Transverse colon (tissue), 4 donors: Measurements from ENCODE around the gene CLSTN2. TPM values are rescaled to one million over a fixed set of nuclear protein-coding genes. Genes with fewer than 3 reads are reported as not detected.

Experiments used
- DNase-seq: peaks from one replicate; pipeline ENCODE4 v3.0.0-alpha.2; 2019
- H3K27ac ChIP-seq, 4 donors: fragments of 200-600 bp; sonication (generic); 2 replicates each; pipeline ENCODE4 v1.5.1; 2016 to 2018; ENCODE audit warnings: inconsistent platforms in 4 of 4
- H3K27me3 ChIP-seq: fragments of 200-600 bp; sonication (generic); 2 replicates; pipeline ENCODE4 v1.5.1; 2017; ENCODE audit warnings: inconsistent platforms
- H3K36me3 ChIP-seq, 4 donors: fragments of 200-600 bp; sonication (generic); 2 replicates each; pipeline ENCODE4 v1.5.1; 2017 to 2019; ENCODE audit warnings: inconsistent platforms in 4 of 4
- H3K4me1 ChIP-seq, 4 donors: fragments of 200-600 bp; sonication (generic); 2 replicates each; pipeline ENCODE4 v1.5.1; 2017 to 2020; ENCODE audit warnings: inconsistent platforms in 4 of 4
- H3K4me3 ChIP-seq, 4 donors: fragments of 200-600 bp; sonication (generic); 1 replicate in 1 of 4; 2 replicates in 3 of 4; pipeline versions ENCODE4 v1.5.1 to v1.6.1; 2017 to 2019; ENCODE audit warnings: inconsistent platforms in 4 of 4
- H3K9me3 ChIP-seq, 2 donors: fragments of 200-600 bp; sonication (generic); 2 replicates each; pipeline ENCODE4 v1.5.1; 2017 to 2019; ENCODE audit warnings: inconsistent platforms in 2 of 2
- CTCF ChIP-seq, 5 experiments: fragments of 200-600 bp in 3 of 5; fragments of 450-650 bp in 2 of 5; sonication (generic) in 3 of 5; IDR thresholded peaks; 1 replicate in 2 of 5; 2 replicates in 3 of 5; pipeline ENCODE4 v1.5.1; 2016 to 2017; ENCODE audit warnings: antibody characterized with exemption in 5 of 5, inconsistent platforms in 3 of 5, mild to moderate bottlenecking in 2 of 5, moderate library complexity in 1 of 5
- EP300 ChIP-seq: sonication (generic); formaldehyde crosslinking; IDR thresholded peaks from one replicate; pipeline ENCODE4 v1.6.1; 2017; ENCODE audit warnings: antibody characterized with exemption, low read depth
- POLR2A ChIP-seq: fragments of 450-650 bp; IDR thresholded peaks from one replicate; pipeline ENCODE4 v1.6.1; 2016; ENCODE audit warnings: antibody characterized with exemption, mild to moderate bottlenecking, moderate library complexity
- POLR2AphosphoS5 ChIP-seq, 3 donors: sonication (generic); formaldehyde crosslinking; IDR thresholded peaks; one replicate each; pipeline ENCODE4 v1.6.1; 2016; ENCODE audit warnings: antibody characterized with exemption in 3 of 3
- WGBS, 2 donors: methylation state at CpG; one replicate each; pipeline ENCODE4 v1.1.5; 2018; ENCODE audit warnings: low coverage in 1 of 2; 5-methylcytosine and 5-hydroxymethylcytosine counted together
- in situ Hi-C, 4 donors: fragments of 200-750 bp; cut with MboI; loops; one replicate each; pipeline versions ENCODE4 v1.15.0 to v1.15.1; 2017; ENCODE audit warnings: low sequenced_read_pairs in 3 of 4, low pct_ligation_motif_present in 1 of 4, low pct_unique_long_range_greater_than_20kb in 1 of 4
- intact Hi-C: fragments of 100-400 bp; cut with DNase I; formaldehyde crosslinking; loops from one replicate; pipeline ENCODE4 v1.15.1; 2023; ENCODE audit warnings: low total_unique reads
- total RNA-seq, 4 donors: library from RNA; depleted of rRNA; stranded (reverse); fragments of >200 nt; gene quantifications; one replicate each; pipeline ENCODE4 v1.1.0, GENCODE V29; 2016

CLSTN2 gene
- total RNA-seq, 4 donors from 2014 or later, result 0.60 to 9.0 (median 2.2) TPM

GRCh38 chr3:140311428-140311827 lies 376.4 kb downstream of the CLSTN2 start:
- Histone ChIP-seq H3K9me3 (no peaks in the 10 kb centered on the region), H3K4me3 (no peak overlapping the region), H3K27me3 (no peaks in the 10 kb centered on the region), H3K36me3 (no peaks in the 10 kb centered on the region), H3K27ac (no peak overlapping the region), H3K4me1 (no peaks in the 10 kb centered on the region)
- in situ Hi-C loops, result no loop called here
- TF ChIP-seq EP300 (no peak), POLR2AphosphoS5 (IDR thresholded peaks at IDR 0.05) (no peak), POLR2A (no peak), CTCF (IDR thresholded peaks at IDR 0.05) (no peak)
- intact Hi-C loops, result no loop called here
- WGBS, 2 donors, result 59 to 60% methylated on average over 1 to 5 of the region's 5 CpGs
- DNase-seq, result peak; percentile 13

- DNase-seq, result no peak
- Histone ChIP-seq H3K36me3 (no peaks in the 10 kb centered on the region), H3K27ac (no peak overlapping the region), H3K4me1 (no peaks in the 10 kb centered on the region), H3K27me3 (no peaks in the 10 kb centered on the region), H3K9me3 (no peaks in the 10 kb centered on the region), H3K4me3 (no peak overlapping the region)
- in situ Hi-C loops (no loop called here), intact Hi-C loops (no loop called here)
- no peak for TF ChIP-seq POLR2AphosphoS5 (IDR thresholded peaks at IDR 0.05)
- no peak for TF ChIP-seq POLR2A
- no peak for TF ChIP-seq CTCF (IDR thresholded peaks at IDR 0.05)
- TF ChIP-seq EP300, result no peak
Observed at GRCh38 chr3:140315955-140316354, 381.0 kb downstream of the CLSTN2 start.

- Histone ChIP-seq H3K27ac (no peak overlapping the region), H3K4me3 (no peak overlapping the region), H3K27me3 (no peaks in the 10 kb centered on the region), H3K9me3 (no peaks in the 10 kb centered on the region), H3K4me1 (no peaks in the 10 kb centered on the region), H3K36me3 (no peaks in the 10 kb centered on the region)
- DNase-seq, result no peak
- no peak for TF ChIP-seq EP300
- no peak for TF ChIP-seq POLR2A
- TF ChIP-seq POLR2AphosphoS5 (IDR thresholded peaks at IDR 0.05), result no peak
- no peak for TF ChIP-seq CTCF (IDR thresholded peaks at IDR 0.05)
- in situ Hi-C loops (no loop called here), intact Hi-C loops (no loop called here)
- 50 to 60% methylated on average over 1 of the region's 1 CpG for WGBS, 2 donors
Observed at GRCh38 chr3:140316466-140316865, 381.5 kb downstream of the CLSTN2 start.

GRCh38 chr3:140316868-140317400 lies 381.9 kb downstream of the CLSTN2 start:
- DNase-seq, result no peak
- intact Hi-C loops (no loop called here), in situ Hi-C loops (no loop called here)
- 59 to 69% methylated on average over 2 of the region's 2 CpGs for WGBS, 2 donors
- Histone ChIP-seq H3K36me3 (no peaks in the 10 kb centered on the region), H3K9me3 (no peaks in the 10 kb centered on the region), H3K4me1 (no peaks in the 10 kb centered on the region), H3K27me3 (no peaks in the 10 kb centered on the region), H3K27ac (no peak overlapping the region), H3K4me3 (no peak overlapping the region)
- TF ChIP-seq POLR2AphosphoS5 (IDR thresholded peaks at IDR 0.05), result no peak
- no peak for TF ChIP-seq EP300
- no peak for TF ChIP-seq CTCF (IDR thresholded peaks at IDR 0.05)
- TF ChIP-seq POLR2A, result no peak
